ENCODE results near the gene DACT2.
"Not testable (repeated sequence)": the region's sequence is repeated elsewhere in the genome, so short reads cannot be mapped to it uniquely, and the experiment has no call there.

Gene DACT2

DNA sequence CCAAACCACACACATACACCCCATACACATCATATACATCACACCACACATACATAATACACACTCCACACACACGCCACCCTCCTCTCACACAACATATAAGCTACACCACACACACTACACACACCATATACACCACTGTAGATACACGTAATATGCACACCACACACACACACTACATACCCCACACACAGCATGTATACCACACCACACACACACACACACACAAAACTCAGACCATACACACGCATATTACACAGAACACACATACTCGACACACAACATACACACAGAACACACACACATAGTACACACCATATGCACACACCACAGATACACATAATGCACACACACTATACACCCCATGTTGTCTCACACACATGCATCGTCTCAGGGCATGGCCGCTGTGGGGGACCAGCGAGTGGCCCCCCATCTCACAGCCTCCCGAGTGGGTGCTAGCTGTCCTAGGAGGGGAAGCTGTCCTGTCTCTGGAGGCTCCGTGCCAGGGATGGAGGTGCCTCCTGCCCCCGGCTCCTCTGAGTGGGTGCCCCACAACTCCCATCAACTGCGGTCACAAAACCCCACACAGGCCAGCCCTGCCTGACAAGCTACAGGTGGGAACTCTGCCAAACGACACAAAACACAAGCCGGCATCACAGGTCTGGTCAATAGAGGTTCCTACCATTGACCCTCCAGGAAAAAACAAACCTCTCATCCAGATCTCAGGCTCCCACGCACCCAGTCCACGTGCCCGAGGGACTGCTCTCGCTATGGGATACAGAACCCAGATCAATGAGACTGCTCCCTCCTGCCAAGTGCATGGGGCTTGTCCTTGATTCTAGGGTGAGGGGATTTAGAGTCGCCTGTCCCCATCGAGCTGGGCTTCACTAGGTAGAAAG, 49.1 kb downstream of the DACT2 start:
- Histone ChIP-seq H3K27ac (ENCODE audit: low read depth, low read length) (no peak overlapping the region), H3K4me3 (ENCODE audit: low read depth, low read length) (no peak overlapping the region), H3K79me2 (ENCODE audit: control insufficient read depth, insufficient read depth, low read length, unreplicated experiment) (no peaks in the 10 kb centered on the region), H2AFZ (ENCODE audit: low read length, unreplicated experiment) (no peak overlapping the region), H3K27me3 (ENCODE audit: insufficient read depth, low read length) (0 out of 2 replicates have a peak, but pooled peaks cover 3% of the 10 kb centered on the region), H3K36me3 (ENCODE audit: insufficient read depth, low read length) (no peaks in the 10 kb centered on the region), H3K4me1 (ENCODE audit: control insufficient read depth, insufficient read depth, low read length, unreplicated experiment) (no peaks in the 10 kb centered on the region)

DNA sequence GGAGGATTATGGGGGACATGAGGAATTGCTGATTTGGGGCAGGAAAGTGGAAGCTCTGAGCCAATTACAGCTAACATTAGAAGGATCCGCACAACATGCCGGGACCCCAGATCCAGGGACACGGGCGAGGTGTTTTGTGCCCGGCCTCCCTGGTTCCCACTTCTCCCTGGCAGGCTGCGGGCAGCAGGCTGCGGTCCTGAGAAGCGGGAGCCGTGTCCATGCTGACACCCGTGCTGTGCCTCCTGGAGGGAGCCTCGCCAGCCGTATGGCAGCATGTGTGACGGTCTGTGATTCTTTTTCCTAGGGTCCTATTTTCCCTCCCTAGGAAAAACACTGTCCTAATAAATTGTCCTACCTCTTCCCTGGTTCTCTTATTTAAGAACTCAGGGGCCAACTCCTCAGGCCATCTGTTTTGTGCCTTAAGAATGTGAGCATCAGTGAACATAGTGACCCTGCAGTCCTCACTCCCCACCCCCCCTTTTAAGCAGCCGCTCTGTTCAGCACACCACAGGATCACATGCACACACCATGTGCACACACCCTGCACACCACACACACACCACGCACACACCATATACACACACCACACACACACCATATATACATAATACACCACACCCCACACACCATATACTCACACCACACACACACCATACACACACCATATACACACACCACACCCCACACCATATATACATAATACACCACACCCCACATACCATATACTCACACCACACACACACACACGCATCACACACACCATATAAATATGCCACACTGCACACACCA, 49.9 kb downstream of the DACT2 start:
- no peak overlapping the region for H3K27ac ChIP-seq (ENCODE audit: low read depth, low read length)
- no peak overlapping the region for H3K4me3 ChIP-seq (ENCODE audit: low read depth, low read length)
- H3K79me2 ChIP-seq (ENCODE audit: control insufficient read depth, insufficient read depth, low read length, unreplicated experiment) = no peaks in the 10 kb centered on the region
- no peak overlapping the region for H2AFZ ChIP-seq (ENCODE audit: low read length, unreplicated experiment)
- no peaks in the 10 kb centered on the region for H3K36me3 ChIP-seq (ENCODE audit: insufficient read depth, low read length)
- H3K27me3 ChIP-seq (ENCODE audit: insufficient read depth, low read length) = 0 out of 2 replicates have a peak, but pooled peaks cover 3% of the 10 kb centered on the region
- H3K4me1 ChIP-seq (ENCODE audit: control insufficient read depth, insufficient read depth, low read length, unreplicated experiment) = no peaks in the 10 kb centered on the region

DNA sequence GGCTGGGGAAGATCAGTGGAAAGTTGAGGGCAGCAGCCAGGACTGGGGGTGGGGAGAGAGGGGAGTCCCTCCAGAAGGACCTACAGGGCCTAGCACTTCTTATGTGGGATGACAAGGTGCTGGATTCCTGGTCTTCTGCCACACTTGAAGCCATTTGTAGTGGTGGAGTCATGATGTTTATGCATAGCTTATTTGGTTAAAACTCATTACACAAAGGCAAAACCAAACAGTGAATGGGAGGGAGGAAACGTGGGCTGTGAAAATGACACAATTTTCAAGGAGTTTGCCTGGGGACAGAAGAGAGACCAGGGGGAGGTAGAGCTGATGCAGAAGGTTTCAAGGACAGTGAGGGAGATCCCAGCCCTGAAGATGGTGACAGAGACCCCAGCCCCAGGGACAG, 50.8 kb downstream of the DACT2 start:
- Histone ChIP-seq H3K36me3 (ENCODE audit: insufficient read depth, low read length) (no peaks in the 10 kb centered on the region), H3K27me3 (ENCODE audit: insufficient read depth, low read length) (0 out of 2 replicates have a peak, but pooled peaks cover 3% of the 10 kb centered on the region), H2AFZ (ENCODE audit: low read length, unreplicated experiment) (no peak overlapping the region), H3K79me2 (ENCODE audit: control insufficient read depth, insufficient read depth, low read length, unreplicated experiment) (no peaks in the 10 kb centered on the region), H3K27ac (ENCODE audit: low read depth, low read length) (no peak overlapping the region), H3K4me3 (ENCODE audit: low read depth, low read length) (no peak overlapping the region), H3K4me1 (ENCODE audit: control insufficient read depth, insufficient read depth, low read length, unreplicated experiment) (no peaks in the 10 kb centered on the region)

DNA sequence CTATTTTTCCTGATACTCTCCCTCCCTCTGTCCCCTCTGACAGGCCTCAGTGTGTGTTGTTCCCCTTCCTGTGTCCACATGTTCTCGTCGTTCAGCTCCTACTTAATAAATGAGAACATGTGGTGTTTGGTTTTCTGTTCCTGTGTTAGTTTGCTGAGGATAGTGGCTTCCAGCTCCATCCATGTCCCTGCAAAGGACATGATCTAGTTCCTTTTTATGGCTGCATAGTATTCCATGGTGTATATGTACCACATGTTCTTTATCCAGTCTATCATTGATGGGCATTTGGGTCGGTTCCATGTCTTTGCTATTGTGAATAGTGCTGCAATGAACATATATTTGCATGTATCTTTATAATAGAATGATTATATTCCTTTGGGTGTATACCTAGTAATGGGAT, 51.8 kb downstream of the DACT2 start:
- not testable (repeated sequence) for H3K79me2 ChIP-seq (ENCODE audit: control insufficient read depth, insufficient read depth, low read length, unreplicated experiment); H3K36me3 ChIP-seq (ENCODE audit: insufficient read depth, low read length); H3K27me3 ChIP-seq (ENCODE audit: insufficient read depth, low read length); H3K27ac ChIP-seq (ENCODE audit: low read depth, low read length); H2AFZ ChIP-seq (ENCODE audit: low read length, unreplicated experiment); H3K4me1 ChIP-seq (ENCODE audit: control insufficient read depth, insufficient read depth, low read length, unreplicated experiment); H3K4me3 ChIP-seq (ENCODE audit: low read depth, low read length)

DNA sequence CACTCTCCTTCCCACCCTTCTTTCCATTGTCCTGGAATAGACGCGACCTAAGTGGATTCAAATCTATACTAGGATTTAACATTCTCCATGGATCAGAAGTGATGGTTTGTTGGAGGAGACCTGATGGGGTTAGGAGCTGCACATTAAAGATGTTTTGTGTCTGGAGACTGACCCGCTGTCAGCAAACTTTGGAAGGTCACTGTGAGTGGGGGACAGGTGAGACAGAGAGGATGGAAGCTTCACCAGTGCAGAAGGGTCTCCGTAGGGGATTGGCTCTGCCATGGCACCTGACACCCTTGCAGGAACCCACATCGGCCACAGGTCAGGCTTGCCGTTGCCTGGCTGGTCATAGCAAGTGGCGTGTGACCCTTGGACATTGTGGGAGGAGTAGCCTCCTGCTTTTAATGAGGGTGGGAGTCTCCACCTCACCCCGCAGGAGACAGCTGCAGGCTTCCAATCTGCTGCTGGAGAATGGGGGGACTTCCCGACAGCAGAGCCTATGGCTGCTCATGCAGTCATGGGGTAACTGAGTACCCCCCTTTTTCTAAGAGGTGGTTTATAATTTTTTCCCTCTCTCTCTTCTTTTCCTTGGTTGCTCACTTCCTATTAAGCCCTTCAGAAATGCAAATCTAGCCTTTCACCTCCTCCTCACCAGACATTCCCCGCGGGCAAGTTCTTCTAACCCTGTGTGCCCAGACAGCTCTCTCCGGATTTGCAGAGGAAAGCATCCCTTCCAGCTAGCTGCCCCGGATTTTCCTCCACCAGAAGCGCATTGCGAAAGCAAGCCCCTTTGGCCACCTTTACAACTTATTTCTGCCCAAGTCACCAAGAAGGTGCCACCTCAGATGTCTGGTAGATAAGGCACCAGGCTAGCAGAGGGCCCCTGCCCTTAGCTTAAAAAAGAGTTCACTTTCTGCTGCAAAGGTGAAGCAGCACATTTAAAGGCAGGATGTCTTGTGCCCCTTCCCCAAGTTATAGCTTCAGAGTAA, 53.5 kb downstream of the DACT2 start:
- Histone ChIP-seq H3K79me2 (ENCODE audit: control insufficient read depth, insufficient read depth, low read length, unreplicated experiment) (no peaks in the 10 kb centered on the region), H3K36me3 (ENCODE audit: insufficient read depth, low read length) (no peaks in the 10 kb centered on the region), H3K27me3 (ENCODE audit: insufficient read depth, low read length) (0 out of 2 replicates have a peak, but pooled peaks cover 3% of the 10 kb centered on the region), H3K27ac (ENCODE audit: low read depth, low read length) (no peak overlapping the region), H3K4me3 (ENCODE audit: low read depth, low read length) (no peak overlapping the region), H2AFZ (ENCODE audit: low read length, unreplicated experiment) (no peak overlapping the region), H3K4me1 (ENCODE audit: control insufficient read depth, insufficient read depth, low read length, unreplicated experiment) (no peaks in the 10 kb centered on the region)

DNA sequence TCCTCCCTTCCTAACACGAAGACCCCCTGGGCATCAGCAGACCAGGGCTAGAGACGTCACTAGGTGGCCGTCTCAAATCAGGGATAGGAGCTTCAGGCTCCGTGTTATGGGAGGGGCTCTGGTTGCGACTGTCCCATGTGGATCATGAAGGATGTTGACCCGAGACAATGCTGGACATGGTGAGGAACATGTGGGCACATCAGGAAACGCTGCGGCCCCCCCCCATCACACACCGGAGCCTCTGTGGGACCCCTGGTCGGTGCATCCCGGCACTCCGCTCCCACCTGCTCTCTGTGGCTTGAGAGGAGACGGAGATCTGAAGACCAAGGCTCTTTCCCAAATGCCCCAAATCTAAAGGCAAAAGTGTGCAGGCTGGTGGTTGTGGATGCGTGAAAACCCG, 54.2 kb downstream of the DACT2 start:
- Histone ChIP-seq H3K27ac (ENCODE audit: low read depth, low read length) (no peak overlapping the region), H3K27me3 (ENCODE audit: insufficient read depth, low read length) (0 out of 2 replicates have a peak, but pooled peaks cover 3% of the 10 kb centered on the region), H3K4me1 (ENCODE audit: control insufficient read depth, insufficient read depth, low read length, unreplicated experiment) (no peaks in the 10 kb centered on the region), H3K4me3 (ENCODE audit: low read depth, low read length) (no peak overlapping the region), H3K79me2 (ENCODE audit: control insufficient read depth, insufficient read depth, low read length, unreplicated experiment) (no peaks in the 10 kb centered on the region), H3K36me3 (ENCODE audit: insufficient read depth, low read length) (no peaks in the 10 kb centered on the region), H2AFZ (ENCODE audit: low read length, unreplicated experiment) (no peak overlapping the region)

DNA sequence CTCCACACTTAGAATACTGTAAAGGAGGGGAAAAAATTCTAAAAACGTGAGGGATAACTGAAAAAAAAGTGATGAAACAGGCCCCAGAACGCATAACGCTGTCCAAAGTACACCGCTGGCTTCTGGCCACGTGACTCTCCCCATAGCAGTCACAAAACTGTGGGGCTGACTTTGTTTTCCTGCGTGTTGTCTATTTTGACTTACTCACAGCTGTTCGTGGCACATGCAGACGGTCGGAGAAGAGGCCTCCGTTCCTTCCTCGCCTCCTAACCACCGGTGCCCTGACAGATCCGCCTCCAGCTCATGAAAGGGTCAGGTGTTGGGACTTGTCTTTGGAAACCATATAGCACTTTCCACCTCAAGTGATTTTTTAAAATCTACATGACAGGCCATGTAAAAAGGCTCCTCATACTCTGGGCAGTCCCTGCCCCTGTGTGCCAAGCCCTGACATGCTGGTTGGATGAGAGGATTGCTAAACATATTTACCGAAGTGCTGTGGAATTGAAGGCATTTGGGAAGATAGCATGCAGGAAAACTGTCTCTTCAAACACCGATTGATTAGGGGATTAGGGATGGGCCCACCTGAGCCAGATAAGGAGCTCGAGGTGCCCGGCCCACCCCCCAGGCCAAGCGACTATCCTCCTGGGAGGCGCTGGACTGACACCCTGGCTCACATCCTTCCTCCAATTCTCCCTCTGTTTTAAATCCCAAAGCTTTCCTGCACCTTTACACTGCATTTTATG, 54.8 kb downstream of the DACT2 start:
- H3K4me3 ChIP-seq (ENCODE audit: low read depth, low read length) = no peak overlapping the region
- no peak overlapping the region for H3K27ac ChIP-seq (ENCODE audit: low read depth, low read length)
- no peaks in the 10 kb centered on the region for H3K79me2 ChIP-seq (ENCODE audit: control insufficient read depth, insufficient read depth, low read length, unreplicated experiment)
- H3K4me1 ChIP-seq (ENCODE audit: control insufficient read depth, insufficient read depth, low read length, unreplicated experiment) = no peaks in the 10 kb centered on the region
- 0 out of 2 replicates have a peak, but pooled peaks cover 3% of the 10 kb centered on the region for H3K27me3 ChIP-seq (ENCODE audit: insufficient read depth, low read length)
- H3K36me3 ChIP-seq (ENCODE audit: insufficient read depth, low read length) = no peaks in the 10 kb centered on the region
- no peak overlapping the region for H2AFZ ChIP-seq (ENCODE audit: low read length, unreplicated experiment)

DNA sequence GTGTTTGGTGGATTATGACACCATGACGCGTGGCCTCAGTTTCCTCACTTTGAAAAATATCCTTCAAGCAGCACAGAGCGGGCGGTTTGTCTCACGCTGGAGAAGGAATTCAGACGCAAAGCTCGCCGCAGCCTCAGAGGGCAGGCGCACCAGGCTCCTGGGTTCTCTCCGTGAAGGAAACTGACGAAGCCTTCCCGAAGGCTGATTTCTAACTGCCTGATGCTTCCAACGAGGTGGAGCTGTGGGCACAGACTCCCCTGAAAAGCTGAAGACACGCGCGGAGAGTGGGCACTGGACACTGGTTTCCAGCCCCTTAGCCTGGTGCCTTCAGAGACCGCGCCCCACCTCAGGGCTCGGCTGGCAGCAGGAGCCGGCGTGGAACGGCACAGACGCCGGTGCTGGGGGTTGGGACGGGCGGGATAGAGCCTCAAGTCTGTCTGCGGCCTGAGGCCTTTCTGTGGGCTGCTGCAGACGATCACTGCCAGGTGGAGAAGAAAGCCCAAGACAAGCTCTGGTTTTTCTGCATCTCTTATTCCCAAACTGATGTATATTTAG, 56.1 kb downstream of the DACT2 start:
- Histone ChIP-seq H3K27me3 (ENCODE audit: insufficient read depth, low read length) (0 out of 2 replicates have a peak, but pooled peaks cover 3% of the 10 kb centered on the region), H3K36me3 (ENCODE audit: insufficient read depth, low read length) (no peaks in the 10 kb centered on the region), H2AFZ (ENCODE audit: low read length, unreplicated experiment) (no peak overlapping the region), H3K27ac (ENCODE audit: low read depth, low read length) (no peak overlapping the region), H3K4me1 (ENCODE audit: control insufficient read depth, insufficient read depth, low read length, unreplicated experiment) (no peaks in the 10 kb centered on the region), H3K4me3 (ENCODE audit: low read depth, low read length) (no peak overlapping the region), H3K79me2 (ENCODE audit: control insufficient read depth, insufficient read depth, low read length, unreplicated experiment) (no peaks in the 10 kb centered on the region)

DNA sequence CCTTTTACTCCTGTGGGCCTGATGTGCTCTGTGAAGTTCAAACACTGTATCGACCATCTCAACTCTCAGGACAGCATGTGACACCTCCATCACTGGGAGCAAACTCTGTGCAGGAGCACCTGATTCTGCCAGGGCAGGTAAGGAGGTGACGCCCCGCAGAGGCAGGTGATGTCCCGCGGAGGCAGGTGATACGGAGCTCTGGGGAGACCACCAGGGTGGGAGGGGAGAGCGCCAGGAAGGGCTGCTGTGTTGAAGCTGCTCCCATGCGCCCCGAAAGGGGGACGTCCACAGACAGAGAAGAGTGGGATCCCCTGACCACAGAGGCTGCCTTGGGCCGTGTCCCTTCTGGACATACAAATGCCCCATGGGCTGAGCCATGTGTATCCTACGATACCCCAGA, 58.3 kb downstream of the DACT2 start:
- Histone ChIP-seq H3K79me2 (ENCODE audit: control insufficient read depth, insufficient read depth, low read length, unreplicated experiment) (no peaks in the 10 kb centered on the region), H2AFZ (ENCODE audit: low read length, unreplicated experiment) (no peak overlapping the region), H3K36me3 (ENCODE audit: insufficient read depth, low read length) (no peaks in the 10 kb centered on the region), H3K27me3 (ENCODE audit: insufficient read depth, low read length) (no peaks in the 10 kb centered on the region), H3K4me3 (ENCODE audit: low read depth, low read length) (no peak overlapping the region), H3K4me1 (ENCODE audit: control insufficient read depth, insufficient read depth, low read length, unreplicated experiment) (no peaks in the 10 kb centered on the region), H3K27ac (ENCODE audit: low read depth, low read length) (no peak overlapping the region)

All from ACC112 (cell line).